K562 (cell line): ENCODE measurements around the gene PPA1.

Experiments used
- ESRRB ChIP-seq: fragments of 250-450 bp; sonication (Bioruptor Pico); IDR thresholded peaks from 2 replicates; pipeline ENCODE4 v1.5.0; 2020; ENCODE audit warnings: mild to moderate bottlenecking, moderate library complexity, borderline replicate concordance
- FOXK1 ChIP-seq: sonication (generic); formaldehyde crosslinking; IDR thresholded peaks from 2 replicates; pipeline ENCODE4 v1.8.0; 2022; ENCODE audit warnings: missing genetic modification reagents, mild to moderate bottlenecking, borderline replicate concordance
- MTA3 ChIP-seq: fragments of 450-650 bp; formaldehyde crosslinking; IDR thresholded peaks from 2 replicates; pipeline ENCODE4 v1.6.1; 2017; ENCODE audit warnings: mild to moderate bottlenecking, borderline replicate concordance
- RBBP5 ChIP-seq: fragments of 200-600 bp; sonication (generic); IDR thresholded peaks from 2 replicates; pipeline ENCODE4 v1.6.1; 2012; ENCODE audit warnings: borderline replicate concordance, mild to moderate bottlenecking, low read length, control low read depth, inconsistent platforms; ENCODE audit not compliant: insufficient read depth, poor library complexity, severe bottlenecking
- ZBED1 ChIP-seq: IDR thresholded peaks from 2 replicates; pipeline ENCODE4 v1.6.1; 2014
- ZNF764 ChIP-seq: fragments of 250-450 bp; sonication (Bioruptor Pico); IDR thresholded peaks from 2 replicates; pipeline ENCODE4 v1.4.0; 2020; ENCODE audit warnings: low read depth, mild to moderate bottlenecking, moderate library complexity
- ZZZ3 ChIP-seq: fragments of 450-650 bp; IDR thresholded peaks from 2 replicates; pipeline ENCODE4 v1.6.1; 2016; ENCODE audit warnings: antibody characterized with exemption, mild to moderate bottlenecking, moderate library complexity
- TF ChIP-seq, protein P1 (sequence below), 3 experiments: IDR thresholded peaks in 2 of 3; conservative IDR thresholded peaks in 1 of 3; 2 replicates each; pipeline ENCODE4 v1.5.1; 2011 to 2012; ENCODE audit warnings: low read length in 3 of 3, mild to moderate bottlenecking in 3 of 3, control low read depth in 2 of 3, improper control_type of control experiment in 1 of 3, inconsistent platforms in 1 of 3, low read depth in 1 of 3, mixed read lengths in 1 of 3, moderate library complexity in 1 of 3; ENCODE audit not compliant: insufficient read depth in 2 of 3

DNA sequence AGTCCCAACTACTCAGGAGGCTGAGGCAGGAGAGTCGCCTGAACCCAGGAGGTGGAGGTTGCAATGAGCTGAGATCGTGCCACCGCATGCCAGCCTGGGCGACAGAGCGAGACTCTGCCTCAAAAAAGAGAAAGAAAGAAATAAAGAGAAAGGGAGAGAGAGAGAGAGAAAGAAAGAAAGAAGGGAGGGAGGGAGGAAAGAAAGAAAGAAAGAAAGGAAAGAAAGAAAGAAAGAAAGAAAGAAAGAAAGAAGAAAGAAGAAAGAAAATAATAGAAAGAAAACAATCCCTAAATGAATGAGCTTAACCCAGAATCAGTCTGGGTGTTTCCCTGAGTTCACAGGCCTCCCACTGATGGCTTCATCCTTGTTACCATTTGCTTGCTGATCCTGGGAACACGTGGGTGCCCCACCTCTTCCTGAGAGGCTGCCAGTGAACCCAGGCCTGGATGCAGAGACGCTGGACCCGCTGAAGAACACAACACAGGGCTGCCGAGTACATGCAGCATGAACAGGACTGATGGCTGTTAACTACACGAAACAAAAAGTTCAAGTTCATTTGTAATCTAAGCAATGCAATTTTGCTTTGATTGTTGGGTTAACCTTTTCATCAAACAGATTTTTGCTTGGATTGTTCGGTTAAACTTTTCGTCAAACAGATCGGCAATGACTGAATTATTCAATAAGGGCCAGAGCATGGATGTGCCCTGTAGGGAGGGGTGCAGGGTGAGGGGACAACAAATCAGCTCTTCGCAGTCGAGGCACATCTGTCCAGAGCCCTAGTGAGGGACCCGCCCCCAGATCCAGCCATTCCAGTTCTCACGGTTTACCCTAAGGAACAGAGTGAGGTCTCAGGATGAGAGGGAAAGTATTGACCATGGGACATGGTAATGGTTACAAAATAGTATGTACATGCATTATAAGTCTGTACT lies 39.0 kb upstream of the PPA1 start:
- TF ChIP-seq, protein P1, sequence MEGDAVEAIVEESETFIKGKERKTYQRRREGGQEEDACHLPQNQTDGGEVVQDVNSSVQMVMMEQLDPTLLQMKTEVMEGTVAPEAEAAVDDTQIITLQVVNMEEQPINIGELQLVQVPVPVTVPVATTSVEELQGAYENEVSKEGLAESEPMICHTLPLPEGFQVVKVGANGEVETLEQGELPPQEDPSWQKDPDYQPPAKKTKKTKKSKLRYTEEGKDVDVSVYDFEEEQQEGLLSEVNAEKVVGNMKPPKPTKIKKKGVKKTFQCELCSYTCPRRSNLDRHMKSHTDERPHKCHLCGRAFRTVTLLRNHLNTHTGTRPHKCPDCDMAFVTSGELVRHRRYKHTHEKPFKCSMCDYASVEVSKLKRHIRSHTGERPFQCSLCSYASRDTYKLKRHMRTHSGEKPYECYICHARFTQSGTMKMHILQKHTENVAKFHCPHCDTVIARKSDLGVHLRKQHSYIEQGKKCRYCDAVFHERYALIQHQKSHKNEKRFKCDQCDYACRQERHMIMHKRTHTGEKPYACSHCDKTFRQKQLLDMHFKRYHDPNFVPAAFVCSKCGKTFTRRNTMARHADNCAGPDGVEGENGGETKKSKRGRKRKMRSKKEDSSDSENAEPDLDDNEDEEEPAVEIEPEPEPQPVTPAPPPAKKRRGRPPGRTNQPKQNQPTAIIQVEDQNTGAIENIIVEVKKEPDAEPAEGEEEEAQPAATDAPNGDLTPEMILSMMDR (IDR thresholded peaks at IDR 0.05 in 2 of 3, conservative IDR thresholded peaks at IDR 0.05 in 1 of 3; ENCODE audit: insufficient read depth in 2 of 3, low read depth in 1 of 3, low read length in 3 of 3), result no peak
- TF ChIP-seq ZZZ3 (no peak), MTA3 (no peak), ESRRB (no peak), ZBED1 (no peak), ZNF764 (CRISPR knock-in tag) (no peak), FOXK1 (CRISPR knock-in tag) (no peak), RBBP5 (no peak)
